GM13977 (cell line): ENCODE data around the gene CLCN1.
"Not testable (repeated sequence)": the region's sequence is repeated elsewhere in the genome, so short reads cannot be mapped to it uniquely, and the experiment has no call there.

Source experiments
- DNase-seq: peaks from one replicate; pipeline ENCODE4 v3.0.0; 2012; ENCODE audit warnings: low spot score
- CTCF ChIP-seq: IDR thresholded peaks from 2 replicates; pipeline ENCODE4 v1.5.1; 2012; ENCODE audit warnings: mild to moderate bottlenecking, control low read depth; ENCODE audit not compliant: insufficient read depth; ENCODE audit errors: extremely low read depth, missing control alignments
- in situ Hi-C: fragments of 300-500 bp; cut with MboI; formaldehyde crosslinking; loops from one replicate; pipeline ENCODE4 v1.12.0; 2022; ENCODE audit warnings: low sequenced_read_pairs, low pct_unique_long_range_greater_than_20kb, mixed read lengths, inconsistent platforms; ENCODE audit not compliant: unreplicated experiment

Gene CLCN1

DNA sequence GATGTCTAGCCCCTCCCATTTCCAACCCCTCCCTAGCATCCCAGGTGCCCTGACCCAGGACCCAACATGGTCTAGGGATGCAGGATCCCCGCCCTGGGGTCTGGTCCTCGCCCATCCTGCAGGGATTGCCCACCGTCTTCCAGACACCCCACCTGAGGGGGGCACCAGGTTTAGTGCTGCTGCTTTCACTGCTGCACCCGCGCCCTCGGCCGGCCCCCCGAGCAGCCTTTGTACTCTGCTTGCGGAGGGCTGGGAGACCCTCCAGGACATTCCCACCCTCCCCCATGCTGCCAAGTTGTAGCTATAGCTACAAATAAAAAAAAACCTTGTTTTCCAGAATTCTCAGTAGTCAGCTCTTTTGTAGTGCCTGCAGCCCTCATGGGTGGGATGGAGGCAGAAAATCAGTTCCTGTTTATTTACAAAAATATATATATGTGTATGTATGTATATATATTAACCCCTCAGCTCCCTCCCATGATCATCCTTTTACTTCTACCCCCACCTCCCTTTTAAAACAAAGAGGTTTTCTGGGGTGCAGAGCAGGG is 74.9 kb downstream of the CLCN1 start:
- DNase-seq = no peak
- in situ Hi-C loops = no loop called here
- TF ChIP-seq CTCF = no peak

- in situ Hi-C loops = no loop called here
- no peak for DNase-seq
- no peak for TF ChIP-seq CTCF
Observed at GRCh38 chr7:143391462-143392404, 75.8 kb downstream of the CLCN1 start.

DNA sequence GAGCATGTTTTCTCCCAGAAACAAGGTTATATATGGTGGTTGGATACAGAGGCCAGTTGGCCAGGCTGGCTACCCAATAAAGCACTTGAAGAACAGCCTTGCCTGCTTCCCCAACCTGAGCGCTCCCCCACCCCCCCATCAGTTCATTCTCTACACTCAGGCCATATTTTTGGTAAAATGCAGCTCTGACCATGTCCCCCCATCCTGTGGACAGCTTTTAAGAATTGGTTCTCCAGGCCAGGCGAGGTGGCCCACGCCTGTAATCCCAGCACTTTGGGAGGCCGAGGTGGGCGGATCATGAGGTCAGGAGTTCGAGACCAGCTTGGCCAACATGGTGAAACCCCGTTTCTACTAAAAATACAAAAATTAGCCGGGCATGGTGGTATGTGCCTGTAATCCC is 76.5 kb downstream of the CLCN1 start:
- DNase-seq, in situ Hi-C loops: not testable (repeated sequence)

- in situ Hi-C loops = no loop called here
- TF ChIP-seq CTCF = no peak
- no peak for DNase-seq
Observed at GRCh38 chr7:143392875-143393266, 77.0 kb downstream of the CLCN1 start.

- no peak for TF ChIP-seq CTCF
- in situ Hi-C loops = no loop called here
- no peak for DNase-seq
Observed at GRCh38 chr7:143393267-143394041, 77.5 kb downstream of the CLCN1 start.

- in situ Hi-C loops = no loop called here
- TF ChIP-seq CTCF = no peak
- DNase-seq = no peak
Observed at GRCh38 chr7:143394068-143394467, 78.2 kb downstream of the CLCN1 start.

DNA sequence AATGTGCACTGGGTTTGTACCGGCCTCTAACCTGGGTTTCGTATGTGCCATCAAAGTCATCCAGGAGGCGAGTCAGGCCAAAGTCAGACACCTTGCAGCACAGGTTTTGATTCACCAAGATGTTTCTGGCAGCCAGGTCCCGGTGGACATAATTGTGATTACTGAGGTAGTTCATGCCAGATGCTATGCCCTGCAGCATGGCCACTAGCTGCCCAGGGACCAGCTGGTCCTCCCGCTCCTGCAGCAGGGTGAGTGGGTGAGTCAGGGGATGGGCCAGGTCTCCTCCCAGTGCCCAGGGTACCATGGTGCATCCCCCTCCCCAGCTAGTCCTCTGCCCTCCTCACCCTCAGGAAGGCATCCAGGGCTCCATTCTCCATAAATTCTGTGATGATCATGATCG is 78.9 kb downstream of the CLCN1 start:
- in situ Hi-C loops = no loop called here

More for the DNA sequence above, 78.9 kb downstream of the CLCN1 start:
- no peak for TF ChIP-seq CTCF
- no peak for DNase-seq
